CD14-positive monocyte (primary cell): ENCODE data around the gene STX1A. TPM values are rescaled to one million over a fixed set of nuclear protein-coding genes. Genes with fewer than 3 reads are reported as not detected.

Experiments used
- DNase-seq, 3 donors: peaks; one replicate each; pipeline ENCODE4 v3.0.0-alpha.2; 2011 to 2022
- H2AFZ ChIP-seq: 2 replicates; pipeline ENCODE4 v1.6.0; 2012; ENCODE audit warnings: mild to moderate bottlenecking, low read depth, low read length, inconsistent platforms; ENCODE audit not compliant: insufficient read depth, poor library complexity, severe bottlenecking
- H3K27ac ChIP-seq, 2 donors: 1 replicate in 1 of 2; 2 replicates in 1 of 2; pipeline ENCODE4 v1.5.1; 2012 to 2013; ENCODE audit warnings: low read length in 2 of 2, control low read depth in 1 of 2, inconsistent platforms in 1 of 2, low read depth in 1 of 2, mild to moderate bottlenecking in 1 of 2
- H3K27me3 ChIP-seq, 2 donors: one replicate each; pipeline versions ENCODE4 v1.6.0 to v1.6.1; 2011 to 2013; ENCODE audit warnings: low read length in 2 of 2; ENCODE audit not compliant: control insufficient read depth in 2 of 2, insufficient read depth in 2 of 2
- H3K36me3 ChIP-seq, 2 donors: replicated peaks in 1 of 2; 1 replicate in 1 of 2; 2 replicates in 1 of 2; pipeline versions ENCODE4 v1.5.1 to v1.6.1; 2012 to 2013; ENCODE audit warnings: low read length in 2 of 2, control low read depth in 1 of 2, inconsistent platforms in 1 of 2, mild to moderate bottlenecking in 1 of 2; ENCODE audit not compliant: insufficient read depth in 2 of 2, control insufficient read depth in 1 of 2
- H3K4me1 ChIP-seq, 2 donors: 1 replicate in 1 of 2; 2 replicates in 1 of 2; pipeline versions ENCODE4 v1.5.1 to v1.6.1; 2012 to 2013; ENCODE audit warnings: low read length in 2 of 2, control low read depth in 1 of 2, inconsistent platforms in 1 of 2, mild to moderate bottlenecking in 1 of 2, moderate library complexity in 1 of 2; ENCODE audit not compliant: insufficient read depth in 2 of 2, control insufficient read depth in 1 of 2
- H3K4me2 ChIP-seq: replicated peaks from 2 replicates; pipeline ENCODE3; 2012; ENCODE audit warnings: low read length, moderate library complexity, mild to moderate bottlenecking; ENCODE audit not compliant: poor library complexity, severe bottlenecking; ENCODE audit errors: extremely low read depth
- H3K4me3 ChIP-seq, 3 experiments: fragments of 200-600 bp in 1 of 3; sonication (generic) in 1 of 3; replicated peaks in 1 of 3; 1 replicate in 2 of 3; 2 replicates in 1 of 3; pipeline ENCODE4 v1.5.1; 2011 to 2013; ENCODE audit warnings: low read length in 3 of 3, mild to moderate bottlenecking in 3 of 3, control low read depth in 2 of 3, low read depth in 2 of 3, inconsistent platforms in 1 of 3, moderate library complexity in 1 of 3
- H3K79me2 ChIP-seq: 2 replicates; pipeline ENCODE4 v1.6.0; 2012; ENCODE audit warnings: mild to moderate bottlenecking, control low read depth, inconsistent platforms, low read length, moderate library complexity; ENCODE audit not compliant: insufficient read depth
- H3K9ac ChIP-seq: 2 replicates; pipeline ENCODE4 v1.6.0; 2017; ENCODE audit warnings: low read length, mild to moderate bottlenecking; ENCODE audit not compliant: insufficient read depth, poor library complexity, severe bottlenecking
- H3K9me3 ChIP-seq, 2 donors: replicated peaks in 1 of 2; 1 replicate in 1 of 2; 2 replicates in 1 of 2; pipeline versions ENCODE4 v1.5.1 to v1.6.1; 2012 to 2013; ENCODE audit warnings: low read length in 2 of 2, control low read depth in 1 of 2; ENCODE audit not compliant: control insufficient read depth in 1 of 2, insufficient read depth in 1 of 2
- H4K20me1 ChIP-seq: 2 replicates; pipeline ENCODE4 v1.6.0; 2012; ENCODE audit warnings: mild to moderate bottlenecking, low read length, control low read depth, moderate library complexity; ENCODE audit not compliant: insufficient read depth
- H3K27ac Mint-ChIP-seq, 7 donors: one replicate each; pipeline ENCODE4 v1.8.0; 2020; ENCODE audit warnings: mild to moderate bottlenecking in 7 of 7, mixed read lengths in 7 of 7, moderate library complexity in 6 of 7, inconsistent platforms in 2 of 7
- H3K27me3 Mint-ChIP-seq, 3 donors: one replicate each; pipeline ENCODE4 v1.8.0; 2021 to 2022; ENCODE audit warnings: low read depth in 3 of 3, mild to moderate bottlenecking in 3 of 3, mixed read lengths in 3 of 3, moderate library complexity in 3 of 3, inconsistent platforms in 1 of 3
- H3K36me3 Mint-ChIP-seq, 2 donors: one replicate each; pipeline ENCODE4 v1.8.0; 2020; ENCODE audit warnings: mixed read lengths in 2 of 2, inconsistent platforms in 1 of 2, mild to moderate bottlenecking in 1 of 2
- H3K4me1 Mint-ChIP-seq: one replicate; pipeline ENCODE4 v1.8.0; 2020; ENCODE audit warnings: mild to moderate bottlenecking, mixed read lengths
- H3K4me3 Mint-ChIP-seq, 2 donors: one replicate each; pipeline ENCODE4 v1.8.0; 2020; ENCODE audit warnings: mild to moderate bottlenecking in 2 of 2, mixed read lengths in 2 of 2, moderate library complexity in 1 of 2
- H3K9me3 Mint-ChIP-seq, 7 donors: one replicate each; pipeline ENCODE4 v1.8.0; 2020 to 2022; ENCODE audit warnings: mixed read lengths in 7 of 7, mild to moderate bottlenecking in 6 of 7, moderate library complexity in 6 of 7, inconsistent platforms in 2 of 7
- whole genome bisulfite sequencing: methylation state at CpG from one replicate; pipeline ENCODE4 v1.1.5; 2013; ENCODE audit warnings: missing lambda C conversion rate; ENCODE audit not compliant: insufficient coverage; 5-methylcytosine and 5-hydroxymethylcytosine counted together
- intact Hi-C, 2 donors: fragments of 100-400 bp; cut with micrococcal nuclease; formaldehyde crosslinking; loops; one replicate each; pipeline versions ENCODE4 v1.15.0 to v1.15.1; 2023
- polyA plus RNA-seq, 3 donors: library from polyadenylated mRNA; depleted of rRNA in 1 of 3; unstranded in 2 of 3; stranded (reverse) in 1 of 3; fragments of 300-500 nt in 2 of 3; fragments of >200 nt in 1 of 3; fragmentation: Illumina TruSeq in 2 of 3; gene quantifications; 1 replicate in 2 of 3; 2 replicates in 1 of 3; pipeline ENCODE4 v1.2.3, GENCODE V29; 2012 to 2021
- TF ChIP-seq, protein P1 (sequence below): fragments of 200-600 bp; IDR thresholded peaks from one replicate; pipeline ENCODE4 v1.8.0; 2022; ENCODE audit warnings: antibody characterized with exemption, mild to moderate bottlenecking

STX1A gene
- polyA plus RNA-seq, 3 donors, result 0.27 to 2.7 (median 0.37) TPM

DNA sequence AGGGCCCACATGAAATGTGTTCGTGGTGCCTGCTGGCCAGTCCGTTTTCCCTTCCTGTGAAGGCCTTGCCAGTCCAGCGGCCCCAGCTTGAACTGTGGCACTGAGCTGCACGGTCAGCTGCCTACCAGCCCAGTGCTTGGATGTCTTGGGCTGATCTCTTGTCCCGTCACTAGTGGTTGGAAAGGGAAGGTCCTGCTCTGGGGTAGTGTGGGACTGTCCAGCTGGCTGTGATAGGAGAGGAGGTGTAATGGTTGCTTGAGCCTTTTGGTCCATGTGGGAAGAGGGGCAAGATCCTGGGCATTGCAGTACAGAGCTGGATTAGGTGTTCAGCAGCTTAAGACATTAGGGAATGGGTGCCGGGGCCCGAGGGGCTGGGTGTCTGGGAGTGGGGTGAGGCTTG is 21.1 kb downstream of the STX1A start:
- 100% methylated on average over 5 of the region's 7 CpGs for WGBS
- H3K9me3 ChIP-seq, result no peaks in the 10 kb centered on the region
- no peak overlapping the region for H2AFZ ChIP-seq
- peaks cover 61 to 66% of the 10 kb centered on the region in 2 donors for H3K36me3 Mint-ChIP-seq
- H3K36me3 ChIP-seq, result peaks cover 51 to 62% of the 10 kb centered on the region in 2 donors
- H3K27ac Mint-ChIP-seq, result peak overlapping the region in 2 of 7 donors; percentile 57 to 89
- H3K4me3 Mint-ChIP-seq, result no peak overlapping the region
- peaks cover 5 to 20% of the 10 kb centered on the region in 2 donors for H3K27me3 ChIP-seq
- no peak for DNase-seq
- H3K4me1 ChIP-seq, result peaks cover 0 to under 1% of the 10 kb centered on the region in 2 donors
- no peaks in the 10 kb centered on the region for H3K79me2 ChIP-seq
- no peak overlapping the region for H3K9ac ChIP-seq
- no peaks in the 10 kb centered on the region for H4K20me1 ChIP-seq
- H3K4me2 ChIP-seq, result no peak overlapping the region
- intact Hi-C loops, result no loop called here
- H3K4me1 Mint-ChIP-seq, result peaks cover 8% of the 10 kb centered on the region
- no peak overlapping the region for H3K27ac ChIP-seq
- H3K27me3 Mint-ChIP-seq, result peaks cover 17 to 27% (median 27%) of the 10 kb centered on the region in 3 donors
- TF ChIP-seq, protein P1, sequence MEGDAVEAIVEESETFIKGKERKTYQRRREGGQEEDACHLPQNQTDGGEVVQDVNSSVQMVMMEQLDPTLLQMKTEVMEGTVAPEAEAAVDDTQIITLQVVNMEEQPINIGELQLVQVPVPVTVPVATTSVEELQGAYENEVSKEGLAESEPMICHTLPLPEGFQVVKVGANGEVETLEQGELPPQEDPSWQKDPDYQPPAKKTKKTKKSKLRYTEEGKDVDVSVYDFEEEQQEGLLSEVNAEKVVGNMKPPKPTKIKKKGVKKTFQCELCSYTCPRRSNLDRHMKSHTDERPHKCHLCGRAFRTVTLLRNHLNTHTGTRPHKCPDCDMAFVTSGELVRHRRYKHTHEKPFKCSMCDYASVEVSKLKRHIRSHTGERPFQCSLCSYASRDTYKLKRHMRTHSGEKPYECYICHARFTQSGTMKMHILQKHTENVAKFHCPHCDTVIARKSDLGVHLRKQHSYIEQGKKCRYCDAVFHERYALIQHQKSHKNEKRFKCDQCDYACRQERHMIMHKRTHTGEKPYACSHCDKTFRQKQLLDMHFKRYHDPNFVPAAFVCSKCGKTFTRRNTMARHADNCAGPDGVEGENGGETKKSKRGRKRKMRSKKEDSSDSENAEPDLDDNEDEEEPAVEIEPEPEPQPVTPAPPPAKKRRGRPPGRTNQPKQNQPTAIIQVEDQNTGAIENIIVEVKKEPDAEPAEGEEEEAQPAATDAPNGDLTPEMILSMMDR, result no peak
- H3K4me3 ChIP-seq, result no peak overlapping the region
- peaks cover 0 to 7% (median 3%) of the 10 kb centered on the region in 7 donors for H3K9me3 Mint-ChIP-seq

DNA sequence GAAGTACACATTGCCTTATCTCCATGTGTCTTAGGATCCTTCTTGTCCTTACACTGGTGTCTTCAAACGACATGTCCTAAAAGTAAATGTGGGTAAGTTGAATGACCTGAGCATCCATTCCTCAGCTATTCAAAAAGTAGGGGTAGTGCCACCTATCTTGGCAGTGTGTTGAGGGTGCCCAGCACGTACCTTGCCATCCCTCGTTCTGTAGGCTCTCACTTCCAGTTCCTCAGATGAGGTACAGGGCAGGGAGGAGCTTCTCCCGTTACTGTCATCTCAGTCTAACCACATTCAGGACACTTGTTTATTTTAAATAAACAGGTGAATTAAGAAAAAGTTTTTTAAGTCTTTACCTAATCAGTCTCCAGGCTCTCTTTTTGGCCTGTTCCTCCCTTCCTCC is 23.1 kb downstream of the STX1A start:
- Histone ChIP-seq H3K27me3 (no peaks in the 10 kb centered on the region), H3K9ac (no peak overlapping the region), H4K20me1 (peaks cover 6% of the 10 kb centered on the region), H3K79me2 (no peaks in the 10 kb centered on the region), H3K4me2 (no peak overlapping the region), H3K9me3 (no peaks in the 10 kb centered on the region), H3K27ac (no peak overlapping the region), H3K36me3 (peaks cover 70 to 82% of the 10 kb centered on the region in 2 donors), H3K4me1 (no peaks in the 10 kb centered on the region), H2AFZ (no peak overlapping the region), H3K4me3 (no peak overlapping the region)
- Mint-ChIP-seq H3K27ac (peak overlapping the region in 1 of 7 donors; percentile 15), H3K4me1 (no peaks in the 10 kb centered on the region), H3K9me3 (no peaks in the 10 kb centered on the region), H3K27me3 (peaks cover under 1 to 7% (median 7%) of the 10 kb centered on the region in 3 donors), H3K4me3 (no peak overlapping the region), H3K36me3 (peaks cover 79 to 80% of the 10 kb centered on the region in 2 donors)
- intact Hi-C loops, result no loop called here
- DNase-seq, result no peak
- TF ChIP-seq, protein P1, result no peak
- WGBS, result no CpG with 5 or more reads among the region's 4 CpGs
